GM12878 (cell line): Measurements from ENCODE around the gene THAP10. TPM values are rescaled to one million over a fixed set of nuclear protein-coding genes. Genes with fewer than 3 reads are reported as not detected.

Source experiments
- CEBPZ ChIP-seq: fragments of 150-350 bp; IDR thresholded peaks from 2 replicates; pipeline ENCODE4 v1.6.1; 2016; ENCODE audit warnings: low read depth, low read length
- GATAD2B ChIP-seq: fragments of 450-650 bp; conservative IDR thresholded peaks from 2 replicates; pipeline ENCODE4 v1.6.1; 2017; ENCODE audit warnings: low read depth, mild to moderate bottlenecking, moderate library complexity
- NKRF ChIP-seq: fragments of 450-650 bp; conservative IDR thresholded peaks from 2 replicates; pipeline ENCODE4 v1.6.1; 2017; ENCODE audit warnings: mild to moderate bottlenecking, moderate library complexity
- polyA plus RNA-seq, 11 experiments: library from polyadenylated mRNA; depleted of rRNA in 4 of 11; unstranded in 6 of 11; stranded (reverse) in 5 of 11; fragments of >200 nt; fragmentation: Nextera tagmentation in 4 of 11; fragmentation: Illumina TruSeq in 1 of 11; extraction: Ambion mirVana in 4 of 11; extraction: Trizol in 1 of 11; gene quantifications; 1 replicate in 1 of 11; 2 replicates in 10 of 11; pipeline versions ENCODE4 v1.2.1 to v1.2.3, GENCODE V29; 2011 to 2016; ENCODE audit warnings: inconsistent platforms in 2 of 11, missing spikeins in 2 of 11, low read depth in 1 of 11
- total RNA-seq, 4 experiments: library from RNA; depleted of rRNA in 3 of 4; stranded (reverse); fragments of >200 nt in 3 of 4; fragmentation: Illumina TruSeq in 1 of 4; extraction: Trizol in 1 of 4; gene quantifications; 2 replicates each; pipeline versions ENCODE4 v1.2.1 to v1.2.3, GENCODE V29; 2013 to 2021

Gene THAP10
- total and polyA plus RNA-seq, 10 of the 15 experiments (the other 5 are each of a cell fraction or from before 2014, with no cell fraction given): 0.35 to 5.2 (median 1.4) TPM

- TF ChIP-seq CEBPZ: no peak
- TF ChIP-seq GATAD2B: no peak
- TF ChIP-seq NKRF: no peak
These were observed 60.1 kb downstream of the THAP10 start (continued) for GRCh38 chr15:70832176-70832575.

Other genes with a start within 250 kb of the THAP10 start
- 1.1 and 2.0 TPM in 2 replicates for gene UACA, start 128.9 kb downstream of the THAP10 start, total RNA-seq (2014; rRNA removed)
- 2.6 and 3.0 TPM in 2 replicates for gene UACA, start 128.9 kb downstream of the THAP10 start, total RNA-seq (2014; rRNA removed; fragmentation: Illumina TruSeq; extraction: Trizol)
- gene UACA, start 128.9 kb downstream of the THAP10 start, total RNA-seq (2021): 3.2 and 4.0 TPM in 2 replicates
- 0.30 and 0.39 TPM in 2 replicates for gene UACA, start 128.9 kb downstream of the THAP10 start, polyA plus RNA-seq (2011; rRNA removed)
- gene UACA, start 128.9 kb downstream of the THAP10 start, polyA plus RNA-seq (2014; fragmentation: Illumina TruSeq; extraction: Trizol): 1.8 and 2.9 TPM in 2 replicates
- gene UACA, start 128.9 kb downstream of the THAP10 start, polyA plus RNA-seq (2014; fragmentation: Nextera tagmentation; extraction: Ambion mirVana): 1 to 10 TPM; 1.2 to 2.1 TPM
- gene UACA, start 128.9 kb downstream of the THAP10 start, polyA plus RNA-seq (2014; rRNA removed): 0.61 and 1.3 TPM in 2 replicates
- 1 to 10 TPM; 2.7 to 3.3 TPM for gene UACA, start 128.9 kb downstream of the THAP10 start, polyA plus RNA-seq (2016; fragmentation: Nextera tagmentation; extraction: Ambion mirVana)
- gene LARP6, start 38.3 kb downstream of the THAP10 start, total RNA-seq (2014; rRNA removed): 4.4 and 6.9 TPM in 2 replicates
- 2.1 and 3.0 TPM in 2 replicates for gene LARP6, start 38.3 kb downstream of the THAP10 start, total RNA-seq (2014; rRNA removed; fragmentation: Illumina TruSeq; extraction: Trizol)
- 3.4 and 3.5 TPM in 2 replicates for gene LARP6, start 38.3 kb downstream of the THAP10 start, total RNA-seq (2021)
- 7.9 and 8.9 TPM in 2 replicates for gene LARP6, start 38.3 kb downstream of the THAP10 start, polyA plus RNA-seq (2011; rRNA removed)
- 2.7 TPM in 2 replicates for gene LARP6, start 38.3 kb downstream of the THAP10 start, polyA plus RNA-seq (2014; fragmentation: Illumina TruSeq; extraction: Trizol)
- gene LARP6, start 38.3 kb downstream of the THAP10 start, polyA plus RNA-seq (2014; fragmentation: Nextera tagmentation; extraction: Ambion mirVana): 1 to 10 TPM in 1 of 2 experiments, under 1 TPM in 1; 0.74 to 1.2 TPM
- 4.7 and 5.7 TPM in 2 replicates for gene LARP6, start 38.3 kb downstream of the THAP10 start, polyA plus RNA-seq (2014; rRNA removed)
- 10 to 100 TPM; 13.1 to 14.6 TPM for gene LARP6, start 38.3 kb downstream of the THAP10 start, polyA plus RNA-seq (2016; fragmentation: Nextera tagmentation; extraction: Ambion mirVana)
- 3.0 and 5.3 TPM in 2 replicates for gene LRRC49, start 393 bp upstream of the THAP10 start, total RNA-seq (2014; rRNA removed)
- gene LRRC49, start 393 bp upstream of the THAP10 start, total RNA-seq (2014; rRNA removed; fragmentation: Illumina TruSeq; extraction: Trizol): 3.2 and 4.2 TPM in 2 replicates
- 2.9 and 3.7 TPM in 2 replicates for gene LRRC49, start 393 bp upstream of the THAP10 start, total RNA-seq (2021)
- 2.6 and 3.8 TPM in 2 replicates for gene LRRC49, start 393 bp upstream of the THAP10 start, polyA plus RNA-seq (2011; rRNA removed)
- 2.6 and 3.2 TPM in 2 replicates for gene LRRC49, start 393 bp upstream of the THAP10 start, polyA plus RNA-seq (2014; fragmentation: Illumina TruSeq; extraction: Trizol)
- 1 to 10 TPM; 1.5 to 3.1 TPM for gene LRRC49, start 393 bp upstream of the THAP10 start, polyA plus RNA-seq (2014; fragmentation: Nextera tagmentation; extraction: Ambion mirVana)
- 1.3 and 1.4 TPM in 2 replicates for gene LRRC49, start 393 bp upstream of the THAP10 start, polyA plus RNA-seq (2014; rRNA removed)
- 1 to 10 TPM; 2.8 to 3.7 TPM for gene LRRC49, start 393 bp upstream of the THAP10 start, polyA plus RNA-seq (2016; fragmentation: Nextera tagmentation; extraction: Ambion mirVana)
- gene THSD4, start 223.0 kb upstream of the THAP10 start, total RNA-seq (2014; rRNA removed): 0.27 TPM in 1 of 2 replicates, not detected in the other
- gene THSD4, start 223.0 kb upstream of the THAP10 start, total RNA-seq (2014; rRNA removed; fragmentation: Illumina TruSeq; extraction: Trizol): 0.05 TPM in 1 of 2 replicates, not detected in the other
- 0.03 and 0.13 TPM in 2 replicates for gene THSD4, start 223.0 kb upstream of the THAP10 start, total RNA-seq (2021)
- 0.05 TPM in 1 of 2 replicates, not detected in the other for gene THSD4, start 223.0 kb upstream of the THAP10 start, polyA plus RNA-seq (2011; rRNA removed)
- 0.04 TPM in 1 of 2 replicates, not detected in the other for gene THSD4, start 223.0 kb upstream of the THAP10 start, polyA plus RNA-seq (2014; fragmentation: Illumina TruSeq; extraction: Trizol)
- gene THSD4, start 223.0 kb upstream of the THAP10 start, polyA plus RNA-seq (2014; fragmentation: Nextera tagmentation; extraction: Ambion mirVana): not detected
- not detected in 2 replicates for gene THSD4, start 223.0 kb upstream of the THAP10 start, polyA plus RNA-seq (2014; rRNA removed)
- gene THSD4, start 223.0 kb upstream of the THAP10 start, polyA plus RNA-seq (2016; fragmentation: Nextera tagmentation; extraction: Ambion mirVana): not detected